Smooth muscle cell (in vitro differentiated cells): ENCODE measurements around the gene SAMMSON. TPM values are rescaled to one million over a fixed set of nuclear protein-coding genes. Genes with fewer than 3 reads are reported as not detected.

Source experiments
- DNase-seq: peaks from one replicate; lab custom pipeline; 2025; ENCODE audit not compliant: unreplicated experiment; lab: John Stamatoyannopoulos, UW
- H2AFZ ChIP-seq: fragments of 200-600 bp; sonication (generic); 2 replicates; pipeline ENCODE4 v1.6.0; 2016; ENCODE audit warnings: antibody characterized with exemption, low read depth, mild to moderate bottlenecking
- H3F3A ChIP-seq: fragments of 200-600 bp; sonication (generic); 2 replicates; pipeline ENCODE4 v1.6.0; 2017; ENCODE audit warnings: antibody characterized with exemption, low read depth
- H3K27ac ChIP-seq: fragments of 200-600 bp; sonication (generic); 2 replicates; pipeline ENCODE4 v1.5.1; 2016; ENCODE audit warnings: low read depth, mild to moderate bottlenecking
- H3K27me3 ChIP-seq: fragments of 200-600 bp; sonication (generic); 2 replicates; pipeline ENCODE4 v1.6.1; 2016; ENCODE audit warnings: low read depth, mild to moderate bottlenecking
- H3K36me3 ChIP-seq: fragments of 200-600 bp; sonication (generic); 2 replicates; pipeline ENCODE4 v1.5.1; 2016; ENCODE audit warnings: low read depth
- H3K4me1 ChIP-seq: fragments of 200-600 bp; sonication (generic); 2 replicates; pipeline ENCODE4 v1.5.1; 2016; ENCODE audit warnings: low read depth
- H3K4me2 ChIP-seq: fragments of 200-600 bp; sonication (generic); 2 replicates; pipeline ENCODE4 v1.6.0; 2016; ENCODE audit warnings: mild to moderate bottlenecking
- H3K4me3 ChIP-seq: fragments of 200-600 bp; sonication (generic); 2 replicates; pipeline ENCODE4 v1.5.1; 2016; ENCODE audit warnings: mild to moderate bottlenecking
- H3K79me2 ChIP-seq: fragments of 200-600 bp; sonication (generic); 2 replicates; pipeline ENCODE4 v1.6.0; 2016; ENCODE audit warnings: low read depth, mild to moderate bottlenecking
- H3K9ac ChIP-seq: fragments of 200-600 bp; sonication (generic); 2 replicates; pipeline ENCODE4 v1.6.0; 2016; ENCODE audit warnings: low read depth
- H3K9me3 ChIP-seq: fragments of 200-600 bp; sonication (generic); replicated peaks from 2 replicates; pipeline ENCODE4 v1.5.1; 2016; ENCODE audit warnings: low read depth
- H4K20me1 ChIP-seq: fragments of 200-600 bp; sonication (generic); 2 replicates; pipeline ENCODE4 v1.6.0; 2016; ENCODE audit warnings: low read depth
- CTCF ChIP-seq: fragments of 200-600 bp; sonication (generic); IDR thresholded peaks from 2 replicates; pipeline ENCODE4 v1.5.1; 2017; ENCODE audit warnings: borderline replicate concordance, mild to moderate bottlenecking, antibody characterized with exemption; ENCODE audit not compliant: insufficient read depth, poor library complexity, severe bottlenecking
- WGBS: methylation state at CpG from one replicate; pipeline ENCODE4 v1.1.7; 2016; ENCODE audit warnings: low lambda C conversion rate; 5-methylcytosine and 5-hydroxymethylcytosine counted together
- polyA plus RNA-seq: library from polyadenylated mRNA; unstranded; fragments of >200 nt; fragmentation: Nextera tagmentation; extraction: Ambion mirVana; gene quantifications from 2 replicates; pipeline ENCODE4 v1.2.1, GENCODE V29; 2016
- total RNA-seq: library from RNA; depleted of rRNA; stranded (reverse); fragments of >200 nt; gene quantifications from 2 replicates; pipeline ENCODE4 v1.2.3, GENCODE V29; 2014

The SAMMSON gene
- total and polyA plus RNA-seq, 2 experiments from 2014 or later, result not detected

GRCh38 chr3:70057426-70057825, 57.9 kb downstream of the SAMMSON start:
- H3K27me3 ChIP-seq, result peaks cover 5% of the 10 kb centered on the region
- H3K36me3 ChIP-seq, result no peaks in the 10 kb centered on the region
- no peak overlapping the region for H3K4me3 ChIP-seq
- WGBS, result 88% methylated on average over 1 of the region's 1 CpG
- peaks cover 11% of the 10 kb centered on the region for H3K4me1 ChIP-seq
- no peak overlapping the region for H3K27ac ChIP-seq
- no peaks in the 10 kb centered on the region for H3K79me2 ChIP-seq
- no peak for TF ChIP-seq CTCF
- DNase-seq, result no peak
- no peaks in the 10 kb centered on the region for H3F3A ChIP-seq
- H4K20me1 ChIP-seq, result no peaks in the 10 kb centered on the region
- H3K4me2 ChIP-seq, result no peak overlapping the region
- no peak overlapping the region for H3K9ac ChIP-seq
- H2AFZ ChIP-seq, result no peak overlapping the region
- no peaks in the 10 kb centered on the region for H3K9me3 ChIP-seq

- Histone ChIP-seq H3K27me3 (no peaks in the 10 kb centered on the region), H3K4me3 (no peak overlapping the region), H3K9ac (no peak overlapping the region), H3K79me2 (no peaks in the 10 kb centered on the region), H3K27ac (no peak overlapping the region), H3K36me3 (no peaks in the 10 kb centered on the region), H3F3A (no peaks in the 10 kb centered on the region), H3K9me3 (no peaks in the 10 kb centered on the region), H3K4me2 (no peak overlapping the region), H2AFZ (no peak overlapping the region), H3K4me1 (peaks cover 9% of the 10 kb centered on the region), H4K20me1 (no peaks in the 10 kb centered on the region)
- no peak for TF ChIP-seq CTCF
- WGBS, result 78% methylated on average over 5 of the region's 5 CpGs
- DNase-seq, result no peak
Observed at GRCh38 chr3:70061096-70061495, 61.6 kb downstream of the SAMMSON start.

- Histone ChIP-seq H3K9ac (no peak overlapping the region), H3K9me3 (no peaks in the 10 kb centered on the region), H3K79me2 (no peaks in the 10 kb centered on the region), H3K27me3 (no peaks in the 10 kb centered on the region), H2AFZ (no peak overlapping the region), H3K4me2 (no peak overlapping the region), H4K20me1 (no peaks in the 10 kb centered on the region), H3K27ac (no peak overlapping the region), H3K36me3 (no peaks in the 10 kb centered on the region), H3F3A (no peaks in the 10 kb centered on the region), H3K4me1 (no peaks in the 10 kb centered on the region), H3K4me3 (no peak overlapping the region)
- TF ChIP-seq CTCF, result peak; percentile 70
- WGBS, result 48% methylated on average over 5 of the region's 5 CpGs
- DNase-seq, result no peak
Observed at GRCh38 chr3:70064194-70064779, 64.8 kb downstream of the SAMMSON start.

GRCh38 chr3:70065696-70066253, 66.2 kb downstream of the SAMMSON start:
- H3K4me3 ChIP-seq, result no peak overlapping the region
- H4K20me1 ChIP-seq, result no peaks in the 10 kb centered on the region
- 54% methylated on average over 7 of the region's 7 CpGs for WGBS
- no peaks in the 10 kb centered on the region for H3F3A ChIP-seq
- no peaks in the 10 kb centered on the region for H3K4me1 ChIP-seq
- H3K4me2 ChIP-seq, result no peak overlapping the region
- H3K36me3 ChIP-seq, result no peaks in the 10 kb centered on the region
- no peak overlapping the region for H3K9ac ChIP-seq
- peak; percentile 26 for TF ChIP-seq CTCF
- no peak for DNase-seq
- H3K9me3 ChIP-seq, result no peaks in the 10 kb centered on the region
- no peak overlapping the region for H2AFZ ChIP-seq
- H3K27me3 ChIP-seq, result peaks cover 4% of the 10 kb centered on the region
- no peaks in the 10 kb centered on the region for H3K79me2 ChIP-seq
- no peak overlapping the region for H3K27ac ChIP-seq
